ENCODE measurements around the gene GRIK2. TPM values are rescaled to one million over a fixed set of nuclear protein-coding genes. Genes with fewer than 3 reads are reported as not detected.

GRIK2 gene
- total RNA-seq, 1 experiment from 2014 or later: 6.6 TPM

DNA sequence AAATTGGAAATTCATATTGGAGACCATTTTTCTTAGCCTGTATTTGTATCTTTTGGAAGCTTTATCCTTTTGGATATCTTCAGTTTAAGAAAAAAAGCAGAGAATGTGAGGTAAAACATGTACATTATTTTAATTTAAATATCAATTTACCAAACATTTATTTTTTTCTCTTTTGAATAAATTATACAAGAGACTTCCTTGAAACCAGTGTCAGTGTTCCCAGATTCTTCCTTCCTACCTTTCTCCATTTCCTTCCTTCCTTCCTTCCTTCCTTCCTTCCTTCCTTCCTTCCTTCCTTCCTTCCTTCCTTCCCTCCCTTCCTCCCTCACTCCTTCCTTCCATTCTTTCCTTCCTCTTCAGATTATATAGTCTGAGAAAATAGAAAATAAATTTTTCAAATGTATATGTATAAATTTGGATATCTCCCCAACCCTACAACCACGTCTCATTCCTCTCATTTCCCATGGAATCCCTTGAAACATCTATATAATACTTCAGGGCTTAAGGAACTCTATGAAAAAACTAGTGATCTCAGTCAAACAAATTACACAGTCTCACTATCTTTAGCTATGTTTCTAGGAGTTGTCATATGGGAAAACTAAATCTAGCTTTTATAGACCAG, 528.4 kb downstream of the GRIK2 start:
- in situ Hi-C loops (cut with HindIII; ENCODE audit: low pct_unique_long_range_greater_than_20kb, low sequenced_read_pairs): no loop called here
- ChIA-PET CTCF (no interaction called here), POLR2A (interaction anchor here (0.6 kb wide), 1 partner anchor 100 kb away, joined by 3 read pairs; no protein-coding TSS in a partner anchor)
- no TSS peak for BruUV-seq (replicated peaks)
- ATAC-seq (no peak), DNase-seq (ENCODE audit: low read depth, low spot score) (no peak)
- TF ChIP-seq TCF7L2 (IDR thresholded peaks at IDR 0.05; ENCODE audit: low read depth, low read length) (no peak), SIN3A (IDR thresholded peaks at IDR 0.05; ENCODE audit: borderline replicate concordance, insufficient read depth, low read depth, low read length) (no peak), POLR2AphosphoS5 (IDR thresholded peaks at IDR 0.05; ENCODE audit: low read depth, low read length) (no peak)
- TF ChIP-seq, protein P1, sequence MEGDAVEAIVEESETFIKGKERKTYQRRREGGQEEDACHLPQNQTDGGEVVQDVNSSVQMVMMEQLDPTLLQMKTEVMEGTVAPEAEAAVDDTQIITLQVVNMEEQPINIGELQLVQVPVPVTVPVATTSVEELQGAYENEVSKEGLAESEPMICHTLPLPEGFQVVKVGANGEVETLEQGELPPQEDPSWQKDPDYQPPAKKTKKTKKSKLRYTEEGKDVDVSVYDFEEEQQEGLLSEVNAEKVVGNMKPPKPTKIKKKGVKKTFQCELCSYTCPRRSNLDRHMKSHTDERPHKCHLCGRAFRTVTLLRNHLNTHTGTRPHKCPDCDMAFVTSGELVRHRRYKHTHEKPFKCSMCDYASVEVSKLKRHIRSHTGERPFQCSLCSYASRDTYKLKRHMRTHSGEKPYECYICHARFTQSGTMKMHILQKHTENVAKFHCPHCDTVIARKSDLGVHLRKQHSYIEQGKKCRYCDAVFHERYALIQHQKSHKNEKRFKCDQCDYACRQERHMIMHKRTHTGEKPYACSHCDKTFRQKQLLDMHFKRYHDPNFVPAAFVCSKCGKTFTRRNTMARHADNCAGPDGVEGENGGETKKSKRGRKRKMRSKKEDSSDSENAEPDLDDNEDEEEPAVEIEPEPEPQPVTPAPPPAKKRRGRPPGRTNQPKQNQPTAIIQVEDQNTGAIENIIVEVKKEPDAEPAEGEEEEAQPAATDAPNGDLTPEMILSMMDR (IDR thresholded peaks at IDR 0.05): no peak
- TF ChIP-seq, protein P2, sequence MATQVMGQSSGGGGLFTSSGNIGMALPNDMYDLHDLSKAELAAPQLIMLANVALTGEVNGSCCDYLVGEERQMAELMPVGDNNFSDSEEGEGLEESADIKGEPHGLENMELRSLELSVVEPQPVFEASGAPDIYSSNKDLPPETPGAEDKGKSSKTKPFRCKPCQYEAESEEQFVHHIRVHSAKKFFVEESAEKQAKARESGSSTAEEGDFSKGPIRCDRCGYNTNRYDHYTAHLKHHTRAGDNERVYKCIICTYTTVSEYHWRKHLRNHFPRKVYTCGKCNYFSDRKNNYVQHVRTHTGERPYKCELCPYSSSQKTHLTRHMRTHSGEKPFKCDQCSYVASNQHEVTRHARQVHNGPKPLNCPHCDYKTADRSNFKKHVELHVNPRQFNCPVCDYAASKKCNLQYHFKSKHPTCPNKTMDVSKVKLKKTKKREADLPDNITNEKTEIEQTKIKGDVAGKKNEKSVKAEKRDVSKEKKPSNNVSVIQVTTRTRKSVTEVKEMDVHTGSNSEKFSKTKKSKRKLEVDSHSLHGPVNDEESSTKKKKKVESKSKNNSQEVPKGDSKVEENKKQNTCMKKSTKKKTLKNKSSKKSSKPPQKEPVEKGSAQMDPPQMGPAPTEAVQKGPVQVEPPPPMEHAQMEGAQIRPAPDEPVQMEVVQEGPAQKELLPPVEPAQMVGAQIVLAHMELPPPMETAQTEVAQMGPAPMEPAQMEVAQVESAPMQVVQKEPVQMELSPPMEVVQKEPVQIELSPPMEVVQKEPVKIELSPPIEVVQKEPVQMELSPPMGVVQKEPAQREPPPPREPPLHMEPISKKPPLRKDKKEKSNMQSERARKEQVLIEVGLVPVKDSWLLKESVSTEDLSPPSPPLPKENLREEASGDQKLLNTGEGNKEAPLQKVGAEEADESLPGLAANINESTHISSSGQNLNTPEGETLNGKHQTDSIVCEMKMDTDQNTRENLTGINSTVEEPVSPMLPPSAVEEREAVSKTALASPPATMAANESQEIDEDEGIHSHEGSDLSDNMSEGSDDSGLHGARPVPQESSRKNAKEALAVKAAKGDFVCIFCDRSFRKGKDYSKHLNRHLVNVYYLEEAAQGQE (IDR thresholded peaks at IDR 0.05; ENCODE audit: insufficient read depth in 1 of 2, low read depth in 2 of 2, low read length in 1 of 2): no peak
- Histone ChIP-seq H3K27ac (ENCODE audit: low read length) (no peak overlapping the region), H3K4me3 (ENCODE audit: low read depth in 2 of 2, low read length in 2 of 2) (no peak overlapping the region), H3K27me3 (ENCODE audit: control insufficient read depth, insufficient read depth, low read length) (no peaks in the 10 kb centered on the region), H3K9me3 (ENCODE audit: control insufficient read depth, insufficient read depth, low read depth, low read length) (no peaks in the 10 kb centered on the region), H3K36me3 (ENCODE audit: control insufficient read depth, insufficient read depth, low read length) (no peaks in the 10 kb centered on the region), H3K4me1 (ENCODE audit: control insufficient read depth, insufficient read depth, low read length) (no peaks in the 10 kb centered on the region)
- intact Hi-C loops (cut with micrococcal nuclease; ENCODE audit: unreplicated experiment): no loop called here

DNA sequence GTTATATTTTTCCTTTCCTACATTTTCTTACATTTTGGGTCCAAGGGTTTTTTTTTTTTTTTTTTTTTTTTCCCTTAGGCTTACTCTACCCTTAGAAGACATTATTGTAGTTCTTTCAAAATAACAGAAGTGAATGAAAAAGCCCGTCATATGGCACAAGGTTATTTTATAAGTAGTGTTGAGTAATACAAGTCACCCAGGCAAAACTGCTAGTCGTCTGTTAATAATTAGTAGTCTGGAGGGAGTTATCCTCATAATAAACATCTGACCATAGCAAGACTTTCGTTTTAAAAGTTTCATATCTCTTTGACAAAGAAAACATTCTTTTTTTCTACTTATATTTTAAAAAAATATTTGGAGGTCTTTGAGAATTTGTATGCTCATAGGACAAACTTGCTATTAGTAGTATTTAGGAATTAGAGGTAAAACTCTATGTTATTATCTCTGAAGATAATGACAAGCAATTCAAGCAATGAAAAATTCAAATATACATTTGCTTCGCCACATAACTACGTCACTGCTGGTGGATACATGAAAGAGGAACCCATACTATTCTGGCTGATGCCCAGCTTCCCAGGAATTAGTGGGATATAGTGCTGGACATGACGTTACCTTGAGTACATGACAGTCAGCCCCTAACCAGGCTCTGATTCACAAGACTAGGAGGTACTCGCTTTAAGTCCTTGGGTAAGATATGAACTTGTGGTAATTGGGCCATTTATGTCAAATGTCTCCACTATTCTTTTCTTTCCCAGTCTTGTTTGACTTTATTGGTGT, 532.8 kb downstream of the GRIK2 start:
- in situ Hi-C loops (cut with HindIII; ENCODE audit: low pct_unique_long_range_greater_than_20kb, low sequenced_read_pairs) (no loop called here), intact Hi-C loops (cut with micrococcal nuclease; ENCODE audit: unreplicated experiment) (no loop called here)
- Histone ChIP-seq H3K4me1 (ENCODE audit: control insufficient read depth, insufficient read depth, low read length) (no peaks in the 10 kb centered on the region), H3K4me3 (ENCODE audit: low read depth in 2 of 2, low read length in 2 of 2) (no peak overlapping the region), H3K36me3 (ENCODE audit: control insufficient read depth, insufficient read depth, low read length) (no peaks in the 10 kb centered on the region), H3K27ac (ENCODE audit: low read length) (no peak overlapping the region), H3K27me3 (ENCODE audit: control insufficient read depth, insufficient read depth, low read length) (no peaks in the 10 kb centered on the region), H3K9me3 (ENCODE audit: control insufficient read depth, insufficient read depth, low read depth, low read length) (no peaks in the 10 kb centered on the region)
- CTCF ChIA-PET: interaction anchor here (0.6 kb wide), 1 partner anchor 14 kb away, joined by 5 read pairs; no protein-coding TSS in a partner anchor
- no peak for ATAC-seq
- BruUV-seq (replicated peaks): no TSS peak
- no peak for DNase-seq (ENCODE audit: low read depth, low spot score)
- POLR2A ChIA-PET: no interaction called here
- TF ChIP-seq, protein P1 (IDR thresholded peaks at IDR 0.05): no peak
- TF ChIP-seq TCF7L2 (IDR thresholded peaks at IDR 0.05; ENCODE audit: low read depth, low read length) (no peak), POLR2AphosphoS5 (IDR thresholded peaks at IDR 0.05; ENCODE audit: low read depth, low read length) (no peak), SIN3A (IDR thresholded peaks at IDR 0.05; ENCODE audit: borderline replicate concordance, insufficient read depth, low read depth, low read length) (no peak)
- TF ChIP-seq, protein P2 (IDR thresholded peaks at IDR 0.05; ENCODE audit: insufficient read depth in 1 of 2, low read depth in 2 of 2, low read length in 1 of 2): no peak
